Measurements from ENCODE around the gene CWH43.
"Not testable (repeated sequence)": the region's sequence is repeated elsewhere in the genome, so short reads cannot be mapped to it uniquely, and the experiment has no call there.

The CWH43 gene

GRCh38 chr4:49098034-49098759 lies 112.1 kb downstream of the CWH43 start:
- not testable (repeated sequence) for DNase-seq

- DNase-seq: not testable (repeated sequence)
Observed at GRCh38 chr4:49099831-49100444, 113.9 kb downstream of the CWH43 start.

GRCh38 chr4:49102344-49102898 lies 116.3 kb downstream of the CWH43 start:
- not testable (repeated sequence) for DNase-seq

- DNase-seq: not testable (repeated sequence)
Observed at GRCh38 chr4:49103436-49104136, 117.5 kb downstream of the CWH43 start.

GRCh38 chr4:49104231-49104930 lies 118.3 kb downstream of the CWH43 start:
- not testable (repeated sequence) for DNase-seq

GRCh38 chr4:49105248-49105904 lies 119.3 kb downstream of the CWH43 start:
- not testable (repeated sequence) for DNase-seq

GRCh38 chr4:49107262-49107661 lies 121.2 kb downstream of the CWH43 start:
- DNase-seq: not testable (repeated sequence)

GRCh38 chr4:49108183-49108978 lies 122.3 kb downstream of the CWH43 start:
- DNase-seq: not testable (repeated sequence)

- not testable (repeated sequence) for DNase-seq
Observed at GRCh38 chr4:49109567-49110166, 123.6 kb downstream of the CWH43 start.

GRCh38 chr4:49110579-49110978 lies 124.5 kb downstream of the CWH43 start:
- DNase-seq: not testable (repeated sequence)

All from GOT3 (cell line).